ENCODE data around the gene ZBED6. TPM values are rescaled to one million over a fixed set of nuclear protein-coding genes. Genes with fewer than 3 reads are reported as not detected.

ZBED6 gene
- total and polyA plus RNA-seq, 10 donors, result 0.17 to 49.6 (median 27.6) TPM

- intact Hi-C loops (cut with DNase I; ENCODE audit: low total_unique reads), result no loop called here
- no peaks in the 10 kb centered on the region for H3K27me3 ChIP-seq (replicated peaks in 1 of 7)
- H3K36me3 ChIP-seq, result peaks cover 0 to 100% (median 52%) of the 10 kb centered on the region in 6 donors
Observed at GRCh38 chr1:203813581-203814341, 18.3 kb downstream of the ZBED6 start.

GRCh38 chr1:203818399-203818798 lies 23.0 kb downstream of the ZBED6 start:
- Histone ChIP-seq H3K27me3 (replicated peaks in 1 of 7) (no peaks in the 10 kb centered on the region), H3K4me1 (peaks cover 0 to 48% (median 0%) of the 10 kb centered on the region in 6 donors), H3K4me3 (no peak overlapping the region), H3K9me3 (no peaks in the 10 kb centered on the region), H3K27ac (peak overlapping the region in 3 of 8 donors; percentile 20 to 38 (median 24)), H3K36me3 (peaks cover 3 to 100% (median 78%) of the 10 kb centered on the region in 6 donors)
- TF ChIP-seq POLR2A (IDR thresholded peaks at IDR 0.05), result no peak
- TF ChIP-seq CTCF (IDR thresholded peaks at IDR 0.05 in 8 of 11, conservative IDR thresholded peaks at IDR 0.05 in 3 of 11), result no peak
- TF ChIP-seq POLR2AphosphoS5 (IDR thresholded peaks at IDR 0.05), result no peak
- no peak for DNase-seq
- intact Hi-C loops (cut with DNase I; ENCODE audit: low total_unique reads), result no loop called here
- WGBS, 5 donors, result 67 to 82% (median 78%) methylated on average over 6 of the region's 6 CpGs

More at GRCh38 chr1:203813581-203814341, 18.3 kb downstream of the ZBED6 start:
- no peak for DNase-seq
- no peaks in the 10 kb centered on the region for H3K9me3 ChIP-seq
- H3K27ac ChIP-seq, result no peak overlapping the region
- no peak overlapping the region for H3K4me3 ChIP-seq
- H3K4me1 ChIP-seq, result peaks cover 0 to 62% (median 6%) of the 10 kb centered on the region in 6 donors
- 97 to 100% (median 98%) methylated on average over 2 of the region's 2 CpGs for WGBS, 5 donors
- TF ChIP-seq CTCF (IDR thresholded peaks at IDR 0.05 in 8 of 11, conservative IDR thresholded peaks at IDR 0.05 in 3 of 11) (no peak), POLR2AphosphoS5 (IDR thresholded peaks at IDR 0.05) (no peak), POLR2A (IDR thresholded peaks at IDR 0.05) (no peak)

GRCh38 chr1:203823306-203823705 lies 27.9 kb downstream of the ZBED6 start:
- no peak for TF ChIP-seq POLR2A (IDR thresholded peaks at IDR 0.05)
- TF ChIP-seq POLR2AphosphoS5 (IDR thresholded peaks at IDR 0.05), result no peak
- TF ChIP-seq CTCF (IDR thresholded peaks at IDR 0.05 in 8 of 11, conservative IDR thresholded peaks at IDR 0.05 in 3 of 11), result no peak
- DNase-seq, result no peak
- H3K27me3 ChIP-seq (replicated peaks in 1 of 7), result no peaks in the 10 kb centered on the region
- H3K36me3 ChIP-seq, result peaks cover 3 to 100% (median 78%) of the 10 kb centered on the region in 6 donors
- WGBS, 5 donors, result 93 to 100% (median 94%) methylated on average over 1 of the region's 1 CpG
- intact Hi-C loops (cut with DNase I; ENCODE audit: low total_unique reads), result no loop called here
- H3K27ac ChIP-seq, result no peak overlapping the region
- no peaks in the 10 kb centered on the region for H3K9me3 ChIP-seq
- H3K4me3 ChIP-seq, result no peak overlapping the region
- H3K4me1 ChIP-seq, result peaks cover 0 to 39% (median under 1%) of the 10 kb centered on the region in 6 donors

GRCh38 chr1:203826175-203826574 lies 30.8 kb downstream of the ZBED6 start:
- TF ChIP-seq CTCF (IDR thresholded peaks at IDR 0.05 in 8 of 11, conservative IDR thresholded peaks at IDR 0.05 in 3 of 11) (no peak), POLR2AphosphoS5 (IDR thresholded peaks at IDR 0.05) (no peak), POLR2A (IDR thresholded peaks at IDR 0.05) (no peak)
- Histone ChIP-seq H3K4me3 (no peak overlapping the region), H3K36me3 (peaks cover 5 to 100% (median 76%) of the 10 kb centered on the region in 6 donors), H3K27ac (no peak overlapping the region), H3K27me3 (replicated peaks in 1 of 7) (no peaks in the 10 kb centered on the region), H3K4me1 (peaks cover 0 to 54% (median 5%) of the 10 kb centered on the region in 6 donors), H3K9me3 (no peaks in the 10 kb centered on the region)
- intact Hi-C loops (cut with DNase I; ENCODE audit: low total_unique reads), result no loop called here
- WGBS, 5 donors, result 93 to 98% (median 96%) methylated on average over 2 of the region's 2 CpGs
- DNase-seq, result no peak

All from spleen (tissue), 11 donors.